ENCODE measurements around the gene KCNJ1.

The KCNJ1 gene

GRCh38 chr11:128901653-128902514 lies 34.8 kb upstream of the KCNJ1 start:
- DNase-seq (ENCODE audit: low spot score), result no peak

- no peak for DNase-seq (ENCODE audit: low spot score)
Observed at GRCh38 chr11:128900468-128900867, 33.4 kb upstream of the KCNJ1 start.

GRCh38 chr11:128898580-128899344 lies 31.7 kb upstream of the KCNJ1 start:
- DNase-seq (ENCODE audit: low spot score), result no peak

DNA sequence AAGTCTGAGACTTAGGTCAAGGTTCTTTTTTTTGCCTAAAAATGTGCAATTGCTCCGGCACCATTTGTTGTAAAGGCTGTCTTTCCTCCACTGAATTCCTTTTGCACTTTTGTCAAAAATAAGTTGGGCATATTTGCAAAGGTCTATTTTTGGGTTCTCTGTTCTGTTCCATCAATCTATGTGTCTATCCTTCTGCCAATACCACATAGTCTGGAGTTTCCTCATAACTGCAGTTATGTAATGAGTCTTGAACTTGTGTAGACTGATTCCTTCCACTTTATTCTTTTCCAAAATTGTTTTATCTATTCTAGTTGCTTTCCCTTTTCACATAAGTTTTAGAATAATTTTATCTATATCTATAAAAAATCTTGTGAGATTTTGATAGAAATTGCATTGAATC lies 30.7 kb upstream of the KCNJ1 start:
- no peak for DNase-seq (ENCODE audit: low spot score)

GRCh38 chr11:128896356-128896755 lies 29.3 kb upstream of the KCNJ1 start:
- no peak for DNase-seq (ENCODE audit: low spot score)

- DNase-seq (ENCODE audit: low spot score), result no peak
Observed at GRCh38 chr11:128895526-128895925, 28.4 kb upstream of the KCNJ1 start.

DNA sequence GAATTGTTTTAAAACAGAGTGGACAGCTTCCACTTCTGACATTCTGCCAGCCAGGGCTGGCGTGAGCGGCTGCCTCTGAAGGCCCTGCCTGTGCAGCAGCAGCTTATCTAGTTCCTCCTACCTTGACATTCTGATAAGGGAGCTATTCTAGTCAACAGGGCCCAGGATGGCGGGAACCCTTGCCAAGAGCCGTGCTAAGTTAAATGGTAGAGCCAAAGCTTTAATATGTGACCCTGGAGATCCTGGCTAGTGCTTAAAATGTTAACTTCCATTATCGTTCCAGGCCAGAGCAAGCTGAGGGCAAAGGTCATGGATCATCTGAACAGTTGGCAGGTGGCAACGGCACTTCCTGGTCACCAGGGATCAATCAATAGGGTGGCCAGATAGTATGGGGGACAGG lies 27.6 kb upstream of the KCNJ1 start:
- no peak for DNase-seq (ENCODE audit: low spot score)

- DNase-seq (ENCODE audit: low spot score), result no peak
Observed at GRCh38 chr11:128894286-128894681, 27.2 kb upstream of the KCNJ1 start.

- no peak for DNase-seq (ENCODE audit: low spot score)
Observed at GRCh38 chr11:128893578-128894285, 26.6 kb upstream of the KCNJ1 start.

DNA sequence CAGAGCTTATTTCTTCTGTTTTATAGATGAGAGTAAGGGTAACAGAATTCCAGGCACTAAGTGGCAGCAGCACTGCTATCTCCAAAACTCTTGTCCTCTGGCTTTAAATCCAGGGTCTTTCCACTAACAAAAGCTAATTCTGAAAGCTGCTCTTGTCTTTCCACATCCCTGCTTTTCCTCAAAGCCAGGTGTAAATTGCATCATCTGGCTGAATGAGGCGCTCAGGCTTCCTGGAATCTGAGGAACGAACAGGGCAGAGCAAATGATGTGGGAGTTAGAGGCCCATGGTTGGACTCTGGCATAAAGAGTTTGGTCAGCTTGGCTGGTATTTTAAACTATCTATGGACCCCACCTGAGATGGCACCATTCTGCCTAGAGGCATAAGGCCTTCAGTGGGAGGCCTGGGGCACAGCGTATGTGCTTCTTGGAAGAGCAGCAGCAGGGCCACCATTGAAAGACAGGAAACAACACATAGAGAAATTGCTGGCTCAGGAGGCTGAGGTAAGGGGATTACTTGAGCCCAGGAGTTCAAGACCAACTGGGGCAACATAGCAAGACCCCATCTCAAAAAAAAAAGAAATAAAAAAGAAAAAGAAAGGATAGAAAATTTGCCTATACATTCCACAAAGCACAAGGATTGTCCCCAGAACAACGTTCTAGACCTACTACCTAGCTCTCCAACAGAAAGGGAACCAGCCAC lies 25.9 kb upstream of the KCNJ1 start:
- DNase-seq (ENCODE audit: low spot score), result no peak

- no peak for DNase-seq (ENCODE audit: low spot score)
Observed at GRCh38 chr11:128891913-128892398, 24.9 kb upstream of the KCNJ1 start.

DNA sequence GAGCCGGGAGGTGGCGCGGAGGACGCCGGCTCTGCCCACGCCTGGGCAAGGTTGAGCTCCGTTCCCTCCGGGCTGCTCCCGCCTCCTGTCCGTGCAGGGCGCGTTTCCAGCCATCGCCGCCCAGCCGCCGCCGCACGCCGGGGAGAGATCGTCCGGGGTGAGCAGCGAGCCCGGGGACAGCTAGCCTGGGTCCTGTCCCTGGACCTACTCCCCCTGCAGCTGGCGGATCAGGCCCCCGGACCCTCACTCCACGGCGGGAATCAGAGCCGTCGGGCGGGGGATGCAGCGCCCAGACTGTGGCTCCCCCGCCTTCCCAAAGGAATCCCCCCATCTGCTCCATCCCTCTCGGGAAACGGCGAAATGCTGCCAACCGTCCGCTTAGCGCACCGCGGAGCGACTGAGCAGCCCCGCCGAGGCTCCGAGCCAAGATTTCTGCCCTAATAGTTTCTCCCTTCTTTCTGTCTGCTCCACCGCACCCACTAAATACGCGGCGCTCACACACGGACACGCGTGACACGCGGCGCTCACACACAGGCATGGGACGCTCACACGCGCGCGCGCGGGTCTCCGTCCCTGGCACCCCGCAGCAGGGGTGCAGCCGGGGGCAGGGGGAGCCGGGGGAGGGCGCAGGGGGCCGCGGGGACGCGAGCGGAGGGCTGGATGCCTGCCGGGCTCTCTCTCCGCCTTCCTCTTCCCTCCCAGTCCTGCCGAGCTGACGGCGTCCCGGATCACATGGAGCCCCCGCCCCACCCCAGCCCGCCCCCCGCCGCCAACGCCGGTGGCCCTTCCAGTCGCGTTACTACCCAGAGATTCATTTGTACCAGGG lies 23.7 kb upstream of the KCNJ1 start, which contains the start of gene KCNJ5:
KCNJ5 (plus strand) TSS at position 814 of the 826 bp plus-strand sequence. CDS start 19,918 bp downstream, outside the sequence.
- no peak for DNase-seq (ENCODE audit: low spot score)

GRCh38 chr11:128890216-128890542 lies 23.1 kb upstream of the KCNJ1 start:
- no peak for DNase-seq (ENCODE audit: low spot score)

- no peak for DNase-seq (ENCODE audit: low spot score)
Observed at GRCh38 chr11:128889657-128890213, 22.6 kb upstream of the KCNJ1 start.

- no peak for DNase-seq (ENCODE audit: low spot score)
Observed at GRCh38 chr11:128888034-128888985, 21.2 kb upstream of the KCNJ1 start.

- no peak for DNase-seq (ENCODE audit: low spot score)
Observed at GRCh38 chr11:128886406-128887124, 19.5 kb upstream of the KCNJ1 start.

DNA sequence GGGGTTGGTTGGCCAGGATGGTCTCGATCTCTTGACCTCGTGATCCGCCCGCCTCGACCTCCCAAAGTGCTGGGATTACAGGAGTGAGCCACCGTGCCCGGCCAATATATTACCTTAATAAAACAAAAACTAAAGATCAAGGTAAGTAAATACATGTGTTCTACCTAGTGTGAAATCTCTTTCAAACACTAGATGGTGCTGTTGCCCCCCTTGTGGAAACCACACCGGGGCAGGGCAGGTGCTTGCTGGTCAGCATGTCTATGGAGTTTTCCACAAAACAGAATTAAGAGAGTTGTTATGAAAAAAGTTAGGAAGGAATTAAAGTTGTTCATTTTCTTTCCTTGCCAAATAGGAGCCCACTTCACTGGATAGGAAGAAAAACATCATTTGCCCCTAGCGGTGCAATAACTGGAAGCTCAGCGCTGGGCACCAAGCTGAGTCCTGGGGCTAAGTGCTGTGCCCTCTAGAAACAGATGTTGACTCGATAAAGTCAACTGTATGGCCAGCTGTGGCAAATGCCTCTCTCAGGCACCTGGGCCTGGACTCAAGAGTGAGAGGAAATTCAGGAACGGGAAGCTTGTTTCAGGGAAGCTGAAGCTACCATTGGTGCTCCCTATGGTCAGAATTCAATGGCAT lies 17.7 kb upstream of the KCNJ1 start:
- peak; percentile 73 for DNase-seq (ENCODE audit: low spot score)

- DNase-seq (ENCODE audit: low spot score), result no peak
Observed at GRCh38 chr11:128884054-128884453, 17.0 kb upstream of the KCNJ1 start.

Measured in activated CD4-positive, alpha-beta T cell treated with anti-CD3 and anti-CD28 coated beads, Interleukin-2, Interleukin-4, amounts not matched to agents 100 ng/mL and 50 ng/mL, durations not matched to agents 16 hours and 8 hours (primary cell).